LNCaP clone FGC (cell line): ENCODE measurements around the gene CACNB2.

Experiments
- DNase-seq: peaks from one replicate; pipeline ENCODE4 v3.0.0-alpha.2; 2011; ENCODE audit warnings: low read depth
- H3K4me3 ChIP-seq: 2 replicates; pipeline ENCODE4 v1.5.1; 2011; ENCODE audit warnings: mild to moderate bottlenecking, low read depth, low read length, control low read depth
- CTCF ChIP-seq: IDR thresholded peaks from 2 replicates; pipeline ENCODE4 v1.5.1; 2012; ENCODE audit warnings: mild to moderate bottlenecking; ENCODE audit not compliant: control insufficient read depth, insufficient read depth; ENCODE audit errors: extremely low read depth

Gene CACNB2

GRCh38 chr10:18224626-18225445 lies 84.6 kb downstream of the CACNB2 start:
- no peak for DNase-seq
- no peak for TF ChIP-seq CTCF
- H3K4me3 ChIP-seq = no peak overlapping the region

- H3K4me3 ChIP-seq = no peak overlapping the region
- TF ChIP-seq CTCF = no peak
- no peak for DNase-seq
These were observed 86.1 kb downstream of the CACNB2 start for GRCh38 chr10:18226336-18226735.

GRCh38 chr10:18229826-18230225 lies 89.6 kb downstream of the CACNB2 start:
- no peak for TF ChIP-seq CTCF
- no peak for DNase-seq
- no peak overlapping the region for H3K4me3 ChIP-seq

- no peak overlapping the region for H3K4me3 ChIP-seq
- no peak for DNase-seq
- TF ChIP-seq CTCF = no peak
These were observed 90.6 kb downstream of the CACNB2 start for GRCh38 chr10:18230794-18231193.

GRCh38 chr10:18231480-18231879 lies 91.3 kb downstream of the CACNB2 start:
- TF ChIP-seq CTCF = no peak
- no peak overlapping the region for H3K4me3 ChIP-seq
- no peak for DNase-seq

- peak; percentile 70 for DNase-seq
- H3K4me3 ChIP-seq = no peak overlapping the region
- TF ChIP-seq CTCF = peak; percentile 63
These were observed 93.6 kb downstream of the CACNB2 start for GRCh38 chr10:18233775-18234174.

- DNase-seq = no peak
- H3K4me3 ChIP-seq = no peak overlapping the region
- no peak for TF ChIP-seq CTCF
These were observed 95.3 kb downstream of the CACNB2 start for GRCh38 chr10:18235477-18235876.
